GM21526 (cell line): ENCODE data around the gene HS6ST2.
"Not testable (repeated sequence)": the region's sequence is repeated elsewhere in the genome, so short reads cannot be mapped to it uniquely, and the experiment has no call there.

Experiments
- ATAC-seq: cut with Tn5 transposase; IDR thresholded peaks from one replicate; pipeline ENCODE4 v1.9.1; 2021; ENCODE audit warnings: moderate library complexity; ENCODE audit not compliant: unreplicated experiment, low FRiP score

The HS6ST2 gene

DNA sequence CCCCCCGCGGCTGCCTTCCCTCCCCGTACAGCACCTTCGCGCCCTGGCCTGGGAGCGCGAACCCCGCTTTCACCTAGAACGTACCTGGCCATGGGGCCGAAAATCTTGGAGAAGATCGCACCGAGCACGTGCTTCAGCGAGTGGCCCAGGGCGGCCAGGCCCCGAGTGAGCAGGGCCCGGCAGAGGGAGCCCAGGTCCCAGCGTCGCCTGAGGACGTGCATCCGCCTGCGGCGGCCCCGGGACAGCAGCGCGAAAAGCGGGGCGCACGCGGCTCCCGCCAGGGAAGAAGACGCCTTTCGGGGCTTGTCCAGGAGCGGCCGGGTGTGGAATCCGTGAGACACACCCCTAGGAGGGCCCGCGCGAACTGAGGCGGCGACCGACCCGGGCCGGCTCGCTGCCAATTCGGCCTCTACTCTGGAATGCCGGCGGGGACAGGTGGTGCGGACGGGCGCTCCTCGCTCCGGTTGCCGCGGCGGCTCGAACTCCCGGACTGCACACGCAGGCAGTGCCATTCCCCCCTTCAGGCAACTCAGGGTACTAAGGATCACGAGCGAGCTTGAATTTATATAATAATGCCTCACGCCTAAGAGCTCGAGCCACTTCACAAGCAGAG, at the start of gene HS6ST2:
Gene HS6ST2 (minus strand): TSS at position 539 of the 613 bp plus-strand sequence.
- no peak for ATAC-seq

DNA sequence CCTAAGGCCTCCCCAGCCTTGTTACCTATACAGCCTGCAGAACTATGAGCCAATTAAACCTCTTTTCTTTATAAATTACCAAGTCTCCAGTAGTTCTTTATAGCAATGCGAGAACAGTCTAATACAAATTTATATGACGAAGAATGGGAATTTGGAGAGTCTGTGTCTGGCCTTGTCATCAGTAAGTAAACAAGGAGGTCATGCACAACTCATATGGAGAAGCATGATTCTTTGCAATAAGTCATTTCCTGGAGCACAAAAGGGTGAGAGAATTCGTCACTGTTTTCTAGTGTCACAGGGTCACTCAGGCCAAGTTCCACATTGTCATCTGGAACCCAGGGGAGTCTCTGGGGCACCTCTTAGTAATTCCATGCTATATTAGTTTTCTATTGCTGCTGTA, 49.0 kb upstream of the HS6ST2 start:
- no peak for ATAC-seq

DNA sequence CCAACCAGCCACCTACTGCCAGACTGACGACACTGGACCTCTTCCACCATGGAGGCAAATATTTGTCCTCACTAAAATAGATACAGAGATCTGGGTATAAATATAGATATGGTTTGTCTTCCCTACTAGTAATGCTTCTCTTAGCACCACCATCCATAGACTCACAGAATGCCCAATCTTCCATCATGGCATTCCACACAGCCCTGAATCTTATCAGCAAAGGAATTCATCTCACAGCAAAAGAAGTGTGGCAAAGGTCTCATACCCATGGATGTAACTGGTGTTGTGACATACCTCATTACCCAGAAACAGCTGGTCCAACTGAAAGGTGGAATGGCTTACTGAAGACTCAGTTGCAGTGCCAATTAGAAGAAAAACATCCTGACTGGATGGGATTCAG, 47.2 kb upstream of the HS6ST2 start:
- no peak for ATAC-seq

DNA sequence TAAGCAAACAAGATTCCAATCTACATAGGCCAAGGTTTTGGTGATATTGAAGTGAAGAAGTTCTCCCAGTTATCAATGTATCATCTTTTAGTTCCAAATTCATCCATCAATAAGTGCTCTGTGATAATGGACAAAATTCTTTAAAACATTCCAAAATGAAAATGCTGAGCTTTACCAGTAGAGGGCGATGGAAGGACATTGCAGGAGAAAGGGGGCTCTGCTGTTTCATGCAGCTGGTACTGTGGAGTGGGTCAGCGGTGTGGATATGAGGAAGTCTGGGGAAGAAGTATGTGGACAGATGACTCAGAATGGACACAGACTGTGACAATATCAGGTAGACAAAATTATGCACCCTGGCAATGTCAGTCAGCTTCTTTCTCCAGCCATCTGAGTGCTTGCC, 46.6 kb upstream of the HS6ST2 start:
- no peak for ATAC-seq

DNA sequence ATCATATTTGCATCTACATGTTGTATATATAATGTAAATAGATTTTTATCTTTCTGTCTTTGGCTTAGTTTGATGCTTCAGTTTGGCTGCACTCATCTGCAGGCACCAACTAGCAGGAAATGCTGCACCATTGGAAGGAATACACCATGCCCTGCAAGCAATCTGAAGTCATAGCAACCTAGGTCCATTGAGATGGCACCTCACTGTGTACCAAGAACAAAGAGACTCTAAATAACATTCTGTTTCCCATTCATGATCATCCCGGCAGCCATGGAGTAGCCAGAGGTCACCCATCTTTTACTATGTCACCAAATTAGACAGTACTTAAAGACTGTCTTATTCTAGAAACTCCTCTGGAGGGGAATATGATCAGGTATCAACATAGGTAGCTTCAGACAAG, 40.8 kb upstream of the HS6ST2 start:
- ATAC-seq, result no peak

DNA sequence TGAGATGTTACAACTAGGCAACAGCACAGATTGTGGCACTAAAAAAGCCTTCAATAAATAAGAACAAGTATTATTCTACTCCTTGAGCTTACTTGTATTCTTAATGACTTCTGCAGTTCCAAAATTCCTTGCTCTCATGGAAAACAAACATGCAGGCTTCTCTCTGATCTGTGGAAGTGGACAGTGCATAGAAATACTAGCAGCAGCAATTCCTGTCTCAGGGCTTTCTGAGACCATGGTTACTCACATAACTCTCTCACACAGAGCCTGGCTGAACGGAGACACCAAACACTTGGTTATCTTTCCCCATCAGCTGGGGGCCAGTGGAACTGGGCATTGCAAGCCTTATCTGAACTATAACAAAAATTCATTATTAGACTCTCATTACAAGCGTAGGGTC, 32.4 kb upstream of the HS6ST2 start:
- ATAC-seq, result no peak

DNA sequence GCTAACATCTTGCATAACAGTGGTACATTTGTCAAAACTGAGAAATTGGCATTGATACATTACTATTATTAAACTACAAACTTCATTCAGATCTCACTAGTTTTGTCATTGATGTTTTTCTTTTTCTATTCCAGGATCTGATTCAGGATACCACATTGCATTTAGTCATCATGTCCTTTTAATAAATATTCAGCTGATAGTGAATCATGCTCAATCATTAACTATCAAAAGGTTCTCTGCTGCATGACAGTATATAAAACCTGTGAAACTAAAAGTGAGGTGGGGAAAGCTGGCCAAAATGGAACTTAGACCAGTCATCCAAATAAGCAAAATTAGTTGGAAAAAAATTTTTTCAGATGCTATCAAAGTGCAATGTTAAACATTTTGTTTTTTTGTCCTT, 28.1 kb upstream of the HS6ST2 start:
- ATAC-seq, result no peak

DNA sequence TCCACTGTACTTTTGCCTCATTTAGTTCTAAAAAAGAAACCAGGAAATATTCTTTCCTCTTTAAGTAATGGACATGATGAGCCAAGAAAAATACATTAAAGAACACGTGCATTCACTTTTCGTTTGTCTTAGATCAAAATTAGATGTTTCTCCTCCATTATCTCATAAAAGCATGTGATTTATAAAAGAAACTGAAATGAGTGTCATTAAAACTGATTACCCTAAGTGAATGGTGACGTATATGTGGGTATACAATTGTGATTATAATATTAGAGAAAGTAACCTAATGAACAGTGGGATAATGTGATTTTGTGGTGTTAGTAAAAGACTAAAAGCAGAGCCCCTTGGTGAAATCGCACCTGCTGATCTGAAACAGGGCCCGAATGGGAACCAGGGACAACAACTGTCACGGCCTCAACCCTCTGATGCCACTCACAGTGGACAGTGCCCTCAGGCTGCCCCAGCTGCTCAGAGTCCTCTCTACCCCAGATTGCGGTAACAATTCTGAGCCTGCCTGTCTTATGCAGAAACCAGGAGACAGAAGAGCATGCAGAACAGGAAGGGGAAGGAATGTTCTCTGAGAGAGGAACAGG, 25.7 kb upstream of the HS6ST2 start:
- ATAC-seq, result no peak

DNA sequence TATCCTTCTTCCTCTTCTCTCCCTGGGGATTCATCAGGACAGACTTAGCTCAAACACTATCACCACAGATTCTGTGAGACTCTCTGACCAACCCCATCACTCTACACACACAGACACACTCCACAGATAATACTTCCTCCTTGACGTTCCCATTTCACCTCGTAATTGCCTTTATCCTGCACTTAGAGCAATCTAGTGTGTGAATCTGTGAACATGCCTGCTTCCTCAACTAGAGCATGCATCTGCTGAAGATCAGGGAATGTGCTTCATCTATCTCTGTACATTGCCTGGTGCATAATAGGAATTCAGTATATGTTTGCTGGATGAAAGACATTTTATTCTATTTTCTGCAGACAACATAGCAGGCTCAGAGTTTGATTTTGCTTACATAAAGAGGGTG, 25.1 kb upstream of the HS6ST2 start:
- no peak for ATAC-seq

DNA sequence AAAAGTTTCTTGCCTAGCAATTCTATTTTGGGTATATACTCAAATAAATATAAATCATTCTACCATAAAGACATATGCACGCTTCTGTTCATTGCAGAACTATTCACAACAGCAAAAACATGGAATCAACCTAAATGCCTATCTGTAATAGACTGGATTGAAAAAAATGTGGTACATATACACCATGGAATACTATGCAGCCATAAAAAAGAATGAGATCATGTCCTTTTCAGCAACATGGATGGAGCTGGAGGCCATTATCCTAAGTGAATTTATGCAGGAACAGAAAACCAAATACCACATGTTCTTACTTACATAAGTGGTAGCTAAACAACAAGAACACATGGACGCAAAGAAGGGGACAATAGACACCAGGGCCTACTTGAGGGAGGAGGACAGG, 21.6 kb upstream of the HS6ST2 start:
- not testable (repeated sequence) for ATAC-seq

DNA sequence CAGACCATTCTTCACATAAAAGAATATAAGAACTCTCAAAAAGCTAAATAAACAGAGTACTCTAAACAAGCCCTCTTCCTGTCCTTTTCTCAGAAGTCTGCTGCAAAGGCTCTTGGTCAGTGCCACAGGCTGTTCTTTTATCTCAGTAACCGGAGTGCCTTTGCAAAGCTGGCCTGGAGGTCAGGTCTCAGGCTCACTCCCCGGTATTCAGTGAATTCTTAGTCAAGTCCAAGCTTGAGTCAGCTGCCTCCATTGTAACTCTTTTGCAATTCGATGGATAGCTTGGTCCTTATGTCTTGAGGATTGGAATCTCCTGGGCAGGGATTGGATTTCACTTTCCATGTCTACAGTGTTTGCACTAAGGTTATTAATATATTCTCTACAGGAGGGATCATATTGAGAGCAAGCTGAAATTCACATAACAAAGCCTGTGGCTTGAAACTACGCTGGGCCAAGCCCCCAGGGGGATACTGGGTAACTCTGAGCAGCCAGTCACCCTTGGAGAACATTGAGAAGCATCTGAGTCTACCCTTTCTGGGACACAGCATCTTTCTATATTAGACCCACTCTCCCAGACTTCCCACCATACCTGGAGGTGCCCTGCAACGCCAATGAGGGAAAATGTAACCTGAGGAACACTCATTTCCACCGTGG, 10.0 kb upstream of the HS6ST2 start:
- ATAC-seq, result no peak

DNA sequence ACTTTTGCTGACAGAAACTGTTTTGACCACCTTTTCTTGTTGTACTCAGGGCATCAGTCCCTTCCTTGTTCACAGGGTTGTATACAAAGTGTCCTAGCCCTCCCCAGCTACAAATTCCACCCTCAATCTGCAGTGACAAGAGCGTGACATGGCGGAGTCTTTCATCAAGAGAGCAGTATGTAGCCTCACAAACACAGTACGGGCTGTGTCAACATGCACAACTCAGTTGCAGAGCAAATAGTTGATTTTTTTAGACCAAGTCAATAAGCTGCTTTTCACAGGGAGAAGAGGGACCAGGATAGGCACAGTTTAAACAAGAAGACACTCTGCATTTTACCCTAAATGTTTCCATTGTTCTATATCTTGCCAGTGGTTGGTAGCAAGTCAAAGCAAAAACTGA, 8.6 kb upstream of the HS6ST2 start:
- ATAC-seq, result no peak

DNA sequence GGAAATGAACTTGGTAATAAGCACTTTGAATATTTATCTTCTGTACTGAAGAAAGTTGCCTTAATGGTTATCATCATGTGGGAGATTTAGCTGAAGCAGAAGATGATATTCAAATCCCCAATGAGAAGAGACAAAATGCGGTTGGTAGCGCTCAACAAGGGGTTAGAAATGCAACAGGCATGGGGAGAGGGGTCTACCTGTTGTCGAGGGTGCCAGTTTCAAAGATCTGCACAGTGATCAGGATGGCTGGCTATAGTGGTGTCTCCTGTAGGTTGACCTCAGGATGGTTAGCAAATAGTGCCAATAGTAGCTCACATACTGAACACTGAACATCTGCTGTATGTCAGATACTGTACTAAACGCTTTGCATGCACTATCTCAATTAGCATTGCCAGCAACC, 7.0 kb upstream of the HS6ST2 start:
- ATAC-seq, result no peak

DNA sequence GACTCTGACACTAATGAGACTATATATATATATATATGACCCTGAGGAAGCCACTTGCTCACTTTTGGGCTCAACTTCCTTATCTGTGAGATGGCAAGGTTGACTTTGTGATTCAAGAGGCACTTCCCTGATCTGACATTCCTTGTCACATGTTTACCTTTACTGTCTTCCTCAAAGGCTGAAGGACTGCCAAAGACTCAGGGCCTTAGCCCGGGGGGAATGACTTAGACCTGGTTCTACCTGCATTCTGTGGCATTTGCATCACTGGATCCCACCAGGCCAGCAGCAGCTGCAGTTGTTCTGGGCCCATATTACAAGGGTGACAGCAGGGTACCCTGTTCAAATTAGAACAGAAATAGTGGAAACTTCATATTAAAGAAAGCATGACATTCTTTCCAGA, 3.1 kb upstream of the HS6ST2 start:
- ATAC-seq, result no peak

DNA sequence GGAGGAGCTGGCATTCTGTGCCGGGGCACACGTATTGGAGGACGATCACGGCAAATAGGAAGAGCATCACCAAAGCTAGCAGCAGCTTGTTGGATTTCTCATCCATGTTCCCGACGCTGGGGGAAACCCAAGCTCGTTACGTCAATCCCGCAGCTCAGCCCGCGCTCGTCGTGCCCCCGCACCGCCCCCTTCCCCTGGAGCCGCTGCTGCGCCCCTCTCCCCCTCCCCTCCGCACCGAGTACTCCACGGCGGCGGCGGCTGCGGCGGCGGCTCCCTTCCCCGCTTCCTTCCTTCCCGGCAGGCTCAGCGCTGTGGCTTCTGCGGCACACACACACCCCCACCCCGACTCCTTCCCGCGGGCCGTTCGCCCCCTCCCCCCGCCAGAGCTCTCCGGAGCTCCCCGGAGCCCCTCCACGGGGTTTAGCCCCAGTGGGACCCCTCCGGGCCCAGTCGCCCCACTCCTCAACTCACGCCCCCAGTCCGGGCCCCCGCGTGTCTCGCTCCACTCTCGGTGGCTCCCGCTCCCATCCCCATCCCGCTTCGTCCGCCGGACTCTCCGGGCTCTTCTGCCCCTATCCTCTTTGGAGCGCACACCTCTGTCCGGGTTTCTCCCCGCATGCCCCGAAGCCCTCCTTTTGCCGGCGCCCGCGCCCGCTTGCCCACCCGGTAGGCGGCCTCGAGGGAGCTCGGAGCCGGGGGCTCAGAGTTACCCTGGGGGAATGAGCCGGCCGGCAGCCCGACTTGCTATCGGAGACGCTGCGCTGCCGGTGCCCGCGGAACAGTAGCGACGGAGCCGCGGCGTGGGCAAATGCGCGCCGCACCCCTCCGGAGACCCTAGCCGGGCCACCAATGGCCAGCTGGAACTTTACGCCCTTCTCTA, 978 bp downstream of the HS6ST2 start:
- ATAC-seq, result no peak

DNA sequence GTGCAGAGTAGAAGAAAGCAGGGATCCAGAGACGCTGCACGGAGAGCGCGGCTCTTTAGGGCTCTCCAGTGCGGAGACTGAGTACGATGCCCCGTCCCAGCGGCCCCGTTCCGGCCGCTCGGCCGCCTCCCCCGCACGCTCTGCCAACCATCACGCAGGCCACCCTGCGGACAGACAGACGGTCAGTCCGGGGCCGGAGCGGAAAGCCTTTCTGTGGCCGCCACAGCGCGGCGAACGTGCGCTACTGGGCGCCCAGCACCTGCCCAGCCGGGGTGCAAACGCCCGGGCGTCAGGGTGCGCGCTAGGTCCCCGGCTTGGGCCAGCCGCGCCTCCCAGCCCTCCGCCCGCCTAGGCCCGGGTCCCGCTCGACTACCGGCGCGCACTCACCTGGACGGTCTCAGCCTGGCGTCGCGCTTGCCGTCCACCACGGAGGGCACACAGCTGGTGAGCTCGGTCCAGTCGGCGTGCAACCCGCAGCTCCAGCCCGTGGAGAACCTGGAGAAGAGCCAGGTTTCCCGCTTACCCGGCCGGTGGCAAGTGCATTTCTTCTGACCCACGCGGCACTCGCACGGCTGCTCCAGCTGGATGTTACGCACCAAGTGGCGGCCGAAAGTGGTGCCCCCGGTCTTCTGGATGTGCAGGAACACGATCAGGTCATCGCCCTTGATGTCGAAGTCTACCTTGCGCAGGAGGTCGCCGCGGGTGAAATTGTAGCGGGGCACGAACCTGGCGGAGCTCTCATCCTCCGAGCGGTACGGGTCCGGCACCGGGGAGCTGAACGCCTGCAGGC, 1.8 kb downstream of the HS6ST2 start:
- ATAC-seq, result no peak

DNA sequence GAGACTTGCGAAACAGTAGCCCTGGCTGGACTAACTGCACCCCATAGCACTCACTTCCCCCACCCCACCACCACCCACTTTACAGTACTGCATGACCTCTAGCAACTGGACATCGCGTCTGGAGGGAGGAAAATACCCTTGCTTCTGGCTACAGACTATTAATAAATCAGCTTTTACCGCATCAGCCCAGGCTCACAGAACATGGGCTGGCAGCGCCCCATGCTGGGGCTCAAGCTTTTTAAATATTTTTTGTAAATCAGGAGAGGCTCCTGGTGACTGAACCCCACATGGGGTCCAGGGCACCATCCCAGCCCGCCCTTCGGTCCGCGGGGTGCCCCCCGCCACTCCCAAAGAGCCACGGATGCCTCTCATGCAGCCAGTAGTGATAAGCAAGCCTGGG, 2.7 kb downstream of the HS6ST2 start:
- no peak for ATAC-seq

DNA sequence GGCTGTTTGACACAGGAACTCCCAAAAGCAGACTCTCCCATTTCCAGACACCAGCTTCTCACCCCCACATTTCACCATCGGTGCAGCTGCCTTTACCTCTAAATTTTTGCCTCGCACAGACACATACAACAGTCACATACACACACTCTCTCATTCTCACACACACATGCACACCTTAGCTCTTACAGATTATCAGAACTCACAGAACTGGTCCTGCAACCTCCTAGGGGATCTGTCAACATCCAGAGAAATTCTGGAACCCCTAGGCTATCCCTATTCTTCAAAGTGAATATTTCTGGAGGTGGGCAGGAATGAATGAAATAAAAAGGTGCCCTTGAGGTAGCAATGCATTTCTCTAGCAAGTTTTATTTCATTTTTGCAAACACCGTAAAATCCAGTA, 4.1 kb downstream of the HS6ST2 start:
- ATAC-seq, result no peak

DNA sequence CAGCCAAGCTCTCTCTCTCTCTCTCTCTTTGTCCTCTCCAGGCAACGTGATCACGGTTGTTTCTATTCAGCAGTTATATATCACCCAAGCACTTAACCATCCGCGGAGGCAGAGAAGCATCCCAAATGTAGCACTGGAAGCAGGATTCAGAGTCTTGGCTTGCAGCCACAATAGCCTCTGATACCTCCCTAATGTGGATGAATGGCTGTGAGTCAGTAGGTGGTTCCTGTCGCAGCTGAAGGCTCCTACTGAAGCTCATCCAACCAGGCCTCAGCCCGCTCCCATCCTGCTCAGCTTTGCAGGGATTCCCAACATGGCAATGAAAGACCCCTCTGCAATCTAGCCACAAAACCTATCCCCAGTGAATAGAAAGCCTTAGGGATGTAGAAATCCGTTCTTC, 5.1 kb downstream of the HS6ST2 start:
- ATAC-seq, result no peak

DNA sequence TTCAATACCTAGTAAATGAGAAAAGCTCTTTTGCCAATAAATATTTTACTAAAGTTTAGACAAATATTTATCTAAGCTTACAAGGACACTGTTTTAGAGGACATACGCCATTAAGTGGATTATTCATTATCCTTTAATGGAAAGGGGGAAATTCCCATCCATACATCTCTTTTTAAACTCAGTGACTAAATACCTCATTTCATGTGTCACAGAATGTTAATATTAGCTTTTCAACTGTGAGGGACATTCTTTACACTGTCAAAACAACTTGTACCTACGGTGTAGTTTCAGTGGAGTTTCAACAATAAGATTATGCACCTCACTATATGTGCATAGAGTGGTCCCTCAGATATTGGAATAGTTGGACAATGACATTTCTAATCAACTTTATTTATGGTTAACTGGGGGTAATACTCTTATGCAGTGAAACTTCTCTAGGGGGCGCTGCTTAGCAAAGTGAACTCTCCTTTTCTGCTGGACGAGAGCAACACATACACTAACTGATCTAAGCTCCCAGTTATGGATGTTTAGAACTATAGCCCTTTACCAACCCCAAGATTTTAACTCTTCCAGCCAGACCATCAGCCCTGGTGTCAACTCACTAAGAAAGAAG, 9.7 kb downstream of the HS6ST2 start:
- no peak for ATAC-seq
